GM21737 (cell line): ENCODE data around the gene ZNF784.

Experiments
- ATAC-seq: cut with Tn5 transposase; IDR thresholded peaks from one replicate; pipeline ENCODE4 v1.9.1; 2021; ENCODE audit warnings: mild to moderate bottlenecking, moderate library complexity; ENCODE audit not compliant: unreplicated experiment

ZNF784 gene

GRCh38 chr19:55605637-55606470, 18.5 kb downstream of the ZNF784 start, which contains the start of gene ZNF865:
ZNF865 (plus strand) TSS chr19:55605647; CDS start chr19:55613619, 7,972 bp downstream.
- peak; percentile 37 for ATAC-seq

GRCh38 chr19:55605207-55605636, 19.1 kb downstream of the ZNF784 start:
- ATAC-seq = peak; percentile 48

GRCh38 chr19:55603581-55604292, 20.6 kb downstream of the ZNF784 start:
- ATAC-seq = no peak

GRCh38 chr19:55603115-55603514, 21.3 kb downstream of the ZNF784 start:
- ATAC-seq = no peak

GRCh38 chr19:55602104-55603001, 22.0 kb downstream of the ZNF784 start:
- no peak for ATAC-seq

GRCh38 chr19:55601084-55601483, 23.3 kb downstream of the ZNF784 start:
- no peak for ATAC-seq

- no peak for ATAC-seq
Measured at GRCh38 chr19:55600662-55601028, 23.7 kb downstream of the ZNF784 start.

- ATAC-seq = peak; percentile 32
Measured at GRCh38 chr19:55599842-55600661, 24.3 kb downstream of the ZNF784 start, which contains the start of gene ZNF524. ZNF524 (plus strand) TSS chr19:55600288; CDS start chr19:55602113, 1,825 bp downstream.

- ATAC-seq = peak; percentile 51
Measured at GRCh38 chr19:55599468-55599841, 24.9 kb downstream of the ZNF784 start, which contains the start of gene FIZ1. FIZ1 (minus strand) TSS chr19:55599517; CDS start chr19:55597865, 1,652 bp downstream.

- ATAC-seq = peak; percentile 50
Measured at GRCh38 chr19:55598719-55599467, 25.5 kb downstream of the ZNF784 start.

GRCh38 chr19:55598034-55598433, 26.3 kb downstream of the ZNF784 start:
- no peak for ATAC-seq

GRCh38 chr19:55597501-55597921, 26.9 kb downstream of the ZNF784 start:
- no peak for ATAC-seq

- no peak for ATAC-seq
Measured at GRCh38 chr19:55596304-55596703, 28.1 kb downstream of the ZNF784 start.

GRCh38 chr19:55594996-55595545, 29.3 kb downstream of the ZNF784 start:
- ATAC-seq = no peak

- no peak for ATAC-seq
Measured at GRCh38 chr19:55593096-55593772, 31.1 kb downstream of the ZNF784 start.

- ATAC-seq = no peak
Measured at GRCh38 chr19:55592391-55593090, 31.8 kb downstream of the ZNF784 start.

- no peak for ATAC-seq
Measured at GRCh38 chr19:55591555-55591954, 32.8 kb downstream of the ZNF784 start.

GRCh38 chr19:55590617-55591016, 33.7 kb downstream of the ZNF784 start:
- no peak for ATAC-seq
